ENCODE measurements around the gene TLE1. TPM values are rescaled to one million over a fixed set of nuclear protein-coding genes. Genes with fewer than 3 reads are reported as not detected.

TLE1 gene
- total RNA-seq, 1 donor from 2014 or later = 65.2 TPM

DNA sequence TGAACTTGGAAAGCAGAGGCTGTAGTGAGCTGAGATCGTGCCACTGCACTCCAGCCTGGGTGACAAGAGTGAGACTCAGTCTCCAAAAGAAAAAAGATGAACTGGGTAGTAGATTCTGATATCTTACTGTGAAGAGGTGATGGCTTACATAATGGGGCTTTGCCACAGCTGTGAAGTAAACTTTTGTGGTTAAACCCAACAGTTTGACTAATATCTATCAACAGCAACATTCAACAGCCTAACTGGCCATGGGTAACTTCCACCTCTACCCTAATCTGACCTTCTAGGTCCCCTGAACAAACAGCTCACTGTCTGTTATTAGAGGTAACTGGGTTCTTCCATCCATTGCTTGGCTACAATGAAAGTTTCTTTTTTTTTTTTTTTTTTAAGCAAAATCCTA, 52.1 kb downstream of the TLE1 start:
- H3K4me3 ChIP-seq (ENCODE audit: low read length in 3 of 3) = no peak overlapping the region
- peaks cover 0 to 13% (median 2%) of the 10 kb centered on the region in 3 donors for H3K4me1 ChIP-seq (ENCODE audit: control insufficient read depth in 3 of 3, insufficient read depth in 3 of 3, low read length in 3 of 3)
- no peaks in the 10 kb centered on the region for H3K9me3 ChIP-seq (ENCODE audit: control insufficient read depth in 3 of 3, low read length in 3 of 3)
- H3K36me3 ChIP-seq (ENCODE audit: control insufficient read depth in 3 of 3, insufficient read depth in 3 of 3, low read length in 3 of 3) = peaks cover 2 to 11% (median 8%) of the 10 kb centered on the region in 3 donors
- no peaks in the 10 kb centered on the region for H3K27me3 ChIP-seq (ENCODE audit: control insufficient read depth in 3 of 3, insufficient read depth in 3 of 3, low read length in 3 of 3)
- H3K27ac ChIP-seq (ENCODE audit: low read depth, low read length) = no peak overlapping the region
- H3K9ac ChIP-seq (ENCODE audit: low read depth in 1 of 3, low read length in 3 of 3) = no peak overlapping the region

DNA sequence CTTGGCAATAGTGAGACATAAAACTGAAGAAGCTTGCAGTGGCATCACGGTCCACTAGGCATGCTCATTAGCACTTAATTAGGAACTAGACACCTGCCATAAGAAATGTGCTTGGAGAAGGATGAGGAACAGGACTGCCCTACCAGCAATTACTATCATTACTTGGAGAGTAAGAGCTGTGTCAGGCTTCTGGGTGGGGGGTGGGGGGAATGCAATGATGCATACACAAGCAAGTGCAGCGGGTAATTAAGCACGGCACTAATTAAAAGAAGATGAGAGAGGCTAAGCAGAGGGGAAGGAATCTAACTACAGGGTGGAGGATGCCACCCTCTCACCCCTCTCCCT, 53.1 kb downstream of the TLE1 start:
- H3K27me3 ChIP-seq (ENCODE audit: control insufficient read depth in 3 of 3, insufficient read depth in 3 of 3, low read length in 3 of 3) = no peaks in the 10 kb centered on the region
- no peak overlapping the region for H3K9ac ChIP-seq (ENCODE audit: low read depth in 1 of 3, low read length in 3 of 3)
- peaks cover 0 to 13% (median 2%) of the 10 kb centered on the region in 3 donors for H3K4me1 ChIP-seq (ENCODE audit: control insufficient read depth in 3 of 3, insufficient read depth in 3 of 3, low read length in 3 of 3)
- no peaks in the 10 kb centered on the region for H3K9me3 ChIP-seq (ENCODE audit: control insufficient read depth in 3 of 3, low read length in 3 of 3)
- H3K36me3 ChIP-seq (ENCODE audit: control insufficient read depth in 3 of 3, insufficient read depth in 3 of 3, low read length in 3 of 3) = peaks cover 2 to 15% (median 11%) of the 10 kb centered on the region in 3 donors
- no peak overlapping the region for H3K27ac ChIP-seq (ENCODE audit: low read depth, low read length)
- no peak overlapping the region for H3K4me3 ChIP-seq (ENCODE audit: low read length in 3 of 3)

DNA sequence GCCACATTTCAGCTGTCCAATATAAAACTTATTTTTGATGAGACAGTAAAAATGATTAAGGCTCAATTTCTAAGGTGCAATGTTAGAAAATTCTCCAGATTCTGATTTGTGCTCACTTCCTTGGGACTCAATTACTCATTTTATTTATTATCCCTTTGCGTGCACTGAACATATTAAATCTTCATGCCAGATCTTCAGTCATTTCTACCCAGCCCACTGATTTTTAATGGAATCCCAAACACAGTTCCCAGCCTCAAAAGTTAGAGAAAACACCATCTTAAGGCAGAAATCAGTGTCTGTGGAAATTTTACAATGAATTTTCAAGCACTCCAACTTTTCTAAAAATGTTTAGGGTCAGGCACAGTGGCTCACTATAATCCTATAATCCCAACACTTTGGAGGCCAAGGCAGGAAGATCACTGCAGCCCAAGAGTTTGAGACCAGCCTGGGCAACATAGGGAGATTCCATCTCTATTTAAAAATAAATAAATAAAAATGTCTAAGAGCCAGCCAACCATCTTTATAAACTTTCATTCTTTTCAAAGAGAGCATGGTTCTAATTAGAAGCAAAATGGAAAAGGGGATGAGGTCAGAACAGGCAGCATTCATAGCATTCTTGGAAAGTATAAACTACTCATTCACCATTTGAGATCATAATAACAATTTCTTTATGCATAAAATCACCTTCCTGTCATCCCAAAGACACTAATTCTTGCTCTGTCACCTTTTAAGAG, 53.7 kb downstream of the TLE1 start:
- H3K4me3 ChIP-seq (ENCODE audit: low read length in 3 of 3) = no peak overlapping the region
- H3K9ac ChIP-seq (ENCODE audit: low read depth in 1 of 3, low read length in 3 of 3) = no peak overlapping the region
- no peaks in the 10 kb centered on the region for H3K9me3 ChIP-seq (ENCODE audit: control insufficient read depth in 3 of 3, low read length in 3 of 3)
- no peak overlapping the region for H3K27ac ChIP-seq (ENCODE audit: low read depth, low read length)
- H3K4me1 ChIP-seq (ENCODE audit: control insufficient read depth in 3 of 3, insufficient read depth in 3 of 3, low read length in 3 of 3) = peaks cover 0 to 13% (median 2%) of the 10 kb centered on the region in 3 donors
- H3K36me3 ChIP-seq (ENCODE audit: control insufficient read depth in 3 of 3, insufficient read depth in 3 of 3, low read length in 3 of 3) = peaks cover 2 to 16% (median 11%) of the 10 kb centered on the region in 3 donors
- no peaks in the 10 kb centered on the region for H3K27me3 ChIP-seq (ENCODE audit: control insufficient read depth in 3 of 3, insufficient read depth in 3 of 3, low read length in 3 of 3)

DNA sequence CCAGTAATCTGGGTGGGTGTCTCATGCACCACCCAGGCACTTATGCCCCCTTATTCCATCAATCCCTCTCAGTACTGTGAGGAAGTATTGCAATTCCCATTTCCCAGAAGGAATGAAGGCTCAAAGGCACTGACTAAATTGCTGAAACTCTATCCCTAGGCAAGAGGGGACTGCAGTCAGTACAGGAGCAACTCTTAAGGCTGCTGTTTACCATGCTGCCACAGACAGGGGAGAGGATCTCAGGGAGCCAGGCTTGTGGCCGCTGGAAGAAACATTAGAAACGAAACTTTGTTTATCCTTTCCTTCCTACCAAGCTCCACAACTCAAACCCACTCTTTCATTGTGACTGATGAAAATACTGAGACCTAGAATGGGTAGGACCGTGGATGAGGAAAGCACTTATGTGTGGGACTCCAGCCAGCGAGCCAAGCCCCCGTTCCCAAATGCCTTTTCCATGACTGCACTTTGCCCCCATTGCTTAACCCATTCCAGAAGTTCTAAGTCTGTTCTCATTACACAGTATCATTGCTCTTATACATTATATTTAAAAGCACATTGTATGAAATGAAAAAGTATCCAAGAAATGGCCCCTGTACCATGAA, 54.3 kb downstream of the TLE1 start:
- Histone ChIP-seq H3K9me3 (ENCODE audit: control insufficient read depth in 3 of 3, low read length in 3 of 3) (no peaks in the 10 kb centered on the region), H3K27ac (ENCODE audit: low read depth, low read length) (no peak overlapping the region), H3K4me1 (ENCODE audit: control insufficient read depth in 3 of 3, insufficient read depth in 3 of 3, low read length in 3 of 3) (peaks cover 0 to 13% (median 2%) of the 10 kb centered on the region in 3 donors), H3K9ac (ENCODE audit: low read depth in 1 of 3, low read length in 3 of 3) (no peak overlapping the region), H3K4me3 (ENCODE audit: low read length in 3 of 3) (no peak overlapping the region), H3K27me3 (ENCODE audit: control insufficient read depth in 3 of 3, insufficient read depth in 3 of 3, low read length in 3 of 3) (no peaks in the 10 kb centered on the region), H3K36me3 (ENCODE audit: control insufficient read depth in 3 of 3, insufficient read depth in 3 of 3, low read length in 3 of 3) (peaks cover 2 to 16% (median 11%) of the 10 kb centered on the region in 3 donors)

DNA sequence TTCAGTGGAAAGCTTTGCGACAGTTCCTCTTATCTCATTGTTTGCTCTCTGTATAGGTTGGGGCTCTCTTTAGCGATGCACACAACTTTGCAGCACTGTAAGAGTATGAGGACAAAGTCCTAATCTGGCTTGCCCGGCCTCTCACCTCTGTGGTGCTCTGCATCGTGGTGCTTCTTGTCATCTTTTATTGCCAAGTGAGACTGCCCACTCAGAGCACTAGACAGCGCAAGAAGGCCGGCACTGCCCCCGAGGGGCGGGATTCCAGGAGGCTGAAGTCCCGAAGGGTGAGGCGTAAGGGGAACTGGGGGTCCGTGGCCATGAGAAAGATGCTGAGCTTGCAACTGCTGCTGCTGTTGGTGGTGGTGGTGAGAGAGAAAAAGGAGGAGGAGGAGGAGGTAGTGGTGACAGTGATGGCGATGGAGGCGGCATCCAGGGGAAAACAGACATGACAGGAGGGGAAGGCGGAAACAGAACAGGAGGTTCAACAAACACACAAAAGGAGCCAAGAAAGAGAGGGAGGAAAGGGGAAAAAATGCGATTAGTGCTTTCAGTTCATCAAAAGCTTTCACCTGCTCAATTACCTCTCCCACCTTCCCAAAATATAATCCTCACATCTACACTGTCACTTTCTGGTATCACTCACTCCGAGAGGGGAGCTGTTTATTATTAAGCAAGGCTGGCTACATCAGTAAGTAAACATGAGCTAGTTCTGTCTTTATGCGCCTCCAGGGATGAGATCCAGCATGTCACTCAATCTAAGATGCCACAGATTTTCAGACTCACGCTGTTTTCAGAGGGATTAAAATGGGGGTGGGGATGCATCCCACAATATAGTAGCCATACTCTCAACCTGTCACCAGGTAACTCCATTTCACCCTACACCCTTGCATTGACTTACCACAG, 55.1 kb downstream of the TLE1 start:
- Histone ChIP-seq H3K36me3 (ENCODE audit: control insufficient read depth in 3 of 3, insufficient read depth in 3 of 3, low read length in 3 of 3) (peaks cover 2 to 16% (median 11%) of the 10 kb centered on the region in 3 donors), H3K4me3 (ENCODE audit: low read length in 3 of 3) (no peak overlapping the region), H3K9ac (ENCODE audit: low read depth in 1 of 3, low read length in 3 of 3) (no peak overlapping the region), H3K27me3 (ENCODE audit: control insufficient read depth in 3 of 3, insufficient read depth in 3 of 3, low read length in 3 of 3) (no peaks in the 10 kb centered on the region), H3K27ac (ENCODE audit: low read depth, low read length) (no peak overlapping the region), H3K4me1 (ENCODE audit: control insufficient read depth in 3 of 3, insufficient read depth in 3 of 3, low read length in 3 of 3) (peaks cover 0 to 13% (median 2%) of the 10 kb centered on the region in 3 donors), H3K9me3 (ENCODE audit: control insufficient read depth in 3 of 3, low read length in 3 of 3) (no peaks in the 10 kb centered on the region)

DNA sequence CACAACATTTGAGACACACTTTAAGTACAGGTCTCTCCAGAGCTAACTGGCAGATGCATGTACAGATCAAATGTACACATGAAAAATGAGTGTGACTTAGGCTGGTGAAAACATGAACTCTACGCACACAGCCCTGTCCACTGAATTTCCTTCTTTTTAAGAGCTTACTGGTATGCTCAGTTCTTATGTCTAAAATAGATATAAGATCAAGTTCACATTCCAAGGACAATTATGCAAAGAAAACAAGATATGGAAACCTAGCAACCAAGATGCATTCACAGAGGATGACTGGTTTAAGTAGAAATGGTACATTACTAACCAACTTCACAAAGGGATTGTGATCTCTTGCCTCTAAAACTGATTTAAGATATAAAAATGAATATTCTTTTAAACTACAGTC, 56.7 kb downstream of the TLE1 start:
- H3K4me1 ChIP-seq (ENCODE audit: control insufficient read depth in 3 of 3, insufficient read depth in 3 of 3, low read length in 3 of 3) = peaks cover 0 to 17% (median 2%) of the 10 kb centered on the region in 3 donors
- no peak overlapping the region for H3K4me3 ChIP-seq (ENCODE audit: low read length in 3 of 3)
- H3K9ac ChIP-seq (ENCODE audit: low read depth in 1 of 3, low read length in 3 of 3) = no peak overlapping the region
- no peak overlapping the region for H3K27ac ChIP-seq (ENCODE audit: low read depth, low read length)
- H3K36me3 ChIP-seq (ENCODE audit: control insufficient read depth in 3 of 3, insufficient read depth in 3 of 3, low read length in 3 of 3) = peaks cover 2 to 16% (median 11%) of the 10 kb centered on the region in 3 donors
- no peaks in the 10 kb centered on the region for H3K27me3 ChIP-seq (ENCODE audit: control insufficient read depth in 3 of 3, insufficient read depth in 3 of 3, low read length in 3 of 3)
- H3K9me3 ChIP-seq (ENCODE audit: control insufficient read depth in 3 of 3, low read length in 3 of 3) = no peaks in the 10 kb centered on the region

DNA sequence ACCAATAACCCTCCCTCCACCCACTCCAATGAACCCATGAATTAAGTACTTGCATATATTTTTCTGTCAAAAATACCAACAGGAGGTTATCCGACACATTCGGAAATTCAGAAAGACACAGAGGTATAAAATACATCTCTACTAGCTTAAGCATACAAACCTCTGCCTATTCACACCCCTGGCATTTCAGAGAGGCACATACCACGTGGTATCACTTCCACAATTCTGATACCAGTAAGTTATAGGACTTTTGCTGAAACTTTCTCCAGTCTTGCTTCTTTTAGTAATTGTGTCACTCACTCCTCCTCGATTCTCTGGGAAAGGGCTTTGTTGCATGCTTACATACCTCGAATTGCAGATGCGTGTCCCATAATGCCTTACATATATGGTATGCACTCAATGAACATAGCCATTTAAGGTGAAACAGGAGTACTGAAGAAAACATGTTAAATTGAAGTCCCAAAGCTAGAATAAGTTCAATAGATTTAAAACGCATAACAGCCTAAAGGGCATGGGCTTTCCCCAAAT, 58.1 kb downstream of the TLE1 start:
- no peaks in the 10 kb centered on the region for H3K9me3 ChIP-seq (ENCODE audit: control insufficient read depth in 3 of 3, low read length in 3 of 3)
- peaks cover 2 to 16% (median 14%) of the 10 kb centered on the region in 3 donors for H3K36me3 ChIP-seq (ENCODE audit: control insufficient read depth in 3 of 3, insufficient read depth in 3 of 3, low read length in 3 of 3)
- H3K27me3 ChIP-seq (ENCODE audit: control insufficient read depth in 3 of 3, insufficient read depth in 3 of 3, low read length in 3 of 3) = no peaks in the 10 kb centered on the region
- H3K4me1 ChIP-seq (ENCODE audit: control insufficient read depth in 3 of 3, insufficient read depth in 3 of 3, low read length in 3 of 3) = peaks cover 0 to 14% (median 0%) of the 10 kb centered on the region in 3 donors
- H3K27ac ChIP-seq (ENCODE audit: low read depth, low read length) = no peak overlapping the region
- no peak overlapping the region for H3K4me3 ChIP-seq (ENCODE audit: low read length in 3 of 3)
- no peak overlapping the region for H3K9ac ChIP-seq (ENCODE audit: low read depth in 1 of 3, low read length in 3 of 3)

DNA sequence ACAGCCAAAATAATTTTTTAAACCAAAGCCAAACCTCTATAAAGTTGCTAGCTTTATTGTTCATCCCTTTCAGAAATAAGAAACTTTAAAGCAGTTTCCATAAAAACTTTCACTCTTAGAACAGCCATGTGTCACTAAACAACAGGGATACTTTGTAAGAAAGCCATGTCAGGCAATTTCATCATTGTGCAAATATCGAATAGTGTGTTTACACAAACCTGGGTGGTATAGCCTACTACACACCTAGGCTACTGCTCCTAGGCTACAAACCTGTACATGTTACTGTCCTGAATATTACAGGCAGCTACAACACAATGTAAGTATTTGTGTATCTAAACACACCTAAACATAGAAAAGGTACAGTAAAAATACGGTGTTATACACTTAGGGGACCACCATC, 59.9 kb downstream of the TLE1 start:
- Histone ChIP-seq H3K27ac (ENCODE audit: low read depth, low read length) (no peak overlapping the region), H3K36me3 (ENCODE audit: control insufficient read depth in 3 of 3, insufficient read depth in 3 of 3, low read length in 3 of 3) (peaks cover 2 to 16% (median 14%) of the 10 kb centered on the region in 3 donors), H3K4me1 (ENCODE audit: control insufficient read depth in 3 of 3, insufficient read depth in 3 of 3, low read length in 3 of 3) (peaks cover 0 to 4% (median 0%) of the 10 kb centered on the region in 3 donors), H3K9me3 (ENCODE audit: control insufficient read depth in 3 of 3, low read length in 3 of 3) (no peaks in the 10 kb centered on the region), H3K4me3 (ENCODE audit: low read length in 3 of 3) (no peak overlapping the region), H3K9ac (ENCODE audit: low read depth in 1 of 3, low read length in 3 of 3) (no peak overlapping the region), H3K27me3 (ENCODE audit: control insufficient read depth in 3 of 3, insufficient read depth in 3 of 3, low read length in 3 of 3) (no peaks in the 10 kb centered on the region)

DNA sequence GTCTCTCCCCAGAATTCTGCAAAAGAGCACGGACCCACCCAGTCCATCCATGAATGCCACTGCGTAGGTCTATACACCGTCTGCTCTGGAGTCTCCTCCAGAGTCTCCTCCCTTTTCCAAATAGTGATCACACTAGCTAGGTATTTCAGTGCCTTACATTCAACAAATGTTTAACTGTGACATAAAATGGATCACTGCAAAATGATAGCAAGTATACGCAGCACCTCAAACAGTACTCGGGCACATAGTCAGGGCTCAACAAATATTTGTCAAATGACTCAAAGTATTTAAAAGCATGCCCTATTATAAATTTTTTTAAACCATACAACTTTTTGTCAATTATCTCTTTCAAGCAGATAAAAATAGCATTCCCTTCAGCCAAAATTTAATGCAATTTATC, 60.5 kb downstream of the TLE1 start:
- no peak overlapping the region for H3K27ac ChIP-seq (ENCODE audit: low read depth, low read length)
- peaks cover 0 to 4% (median 0%) of the 10 kb centered on the region in 3 donors for H3K4me1 ChIP-seq (ENCODE audit: control insufficient read depth in 3 of 3, insufficient read depth in 3 of 3, low read length in 3 of 3)
- no peaks in the 10 kb centered on the region for H3K9me3 ChIP-seq (ENCODE audit: control insufficient read depth in 3 of 3, low read length in 3 of 3)
- H3K36me3 ChIP-seq (ENCODE audit: control insufficient read depth in 3 of 3, insufficient read depth in 3 of 3, low read length in 3 of 3) = peaks cover 2 to 14% (median 13%) of the 10 kb centered on the region in 3 donors
- H3K27me3 ChIP-seq (ENCODE audit: control insufficient read depth in 3 of 3, insufficient read depth in 3 of 3, low read length in 3 of 3) = no peaks in the 10 kb centered on the region
- H3K9ac ChIP-seq (ENCODE audit: low read depth in 1 of 3, low read length in 3 of 3) = no peak overlapping the region
- no peak overlapping the region for H3K4me3 ChIP-seq (ENCODE audit: low read length in 3 of 3)

Measured in skeletal muscle tissue (tissue), 4 donors.